ENCODE measurements around the gene SIPA1L2. TPM values are rescaled to one million over a fixed set of nuclear protein-coding genes. Genes with fewer than 3 reads are reported as not detected.

The SIPA1L2 gene
- total and polyA plus RNA-seq, 2 experiments from 2014 or later = 4.1 to 17.0 TPM

DNA sequence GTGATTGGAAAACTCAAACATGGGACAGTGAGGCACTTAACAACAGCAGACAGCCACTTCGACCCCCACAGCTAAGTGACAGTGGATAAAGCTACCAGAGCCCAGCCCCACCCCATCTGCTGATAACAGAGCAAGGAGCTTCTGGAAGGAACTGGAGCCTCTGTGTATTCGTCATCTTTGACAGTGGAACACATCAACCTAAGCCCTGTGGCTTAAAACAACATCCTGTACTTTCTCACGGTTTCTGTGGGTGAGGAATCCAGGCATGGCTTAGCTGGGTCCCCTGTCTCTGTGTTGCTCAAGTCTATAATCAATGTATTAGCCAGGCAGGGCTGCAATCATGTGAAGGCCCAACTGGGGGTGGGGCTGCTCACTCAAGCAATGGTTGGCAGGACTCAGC is 18.4 kb upstream of the SIPA1L2 start (continued):
- TF ChIP-seq ZNF462 (CRISPR knock-in tag; IDR thresholded peaks at IDR 0.05) (no peak), JUNB (IDR thresholded peaks at IDR 0.05; ENCODE audit: unreplicated experiment) (no peak), POLR2AphosphoS5 (IDR thresholded peaks at IDR 0.05; ENCODE audit: low read depth) (no peak), EZH2phosphoT487 (IDR thresholded peaks at IDR 0.05; ENCODE audit: unreplicated experiment) (no peak), CREB1 (CRISPR knock-in tag; IDR thresholded peaks at IDR 0.05; ENCODE audit: low read depth) (no peak), ZNF331 (CRISPR knock-in tag; IDR thresholded peaks at IDR 0.05; ENCODE audit: low read depth) (no peak), STAT1 (IDR thresholded peaks at IDR 0.05; ENCODE audit: unreplicated experiment) (no peak), ZNF114 (CRISPR knock-in tag; IDR thresholded peaks at IDR 0.05) (no peak)
- TF ChIP-seq, protein P1, sequence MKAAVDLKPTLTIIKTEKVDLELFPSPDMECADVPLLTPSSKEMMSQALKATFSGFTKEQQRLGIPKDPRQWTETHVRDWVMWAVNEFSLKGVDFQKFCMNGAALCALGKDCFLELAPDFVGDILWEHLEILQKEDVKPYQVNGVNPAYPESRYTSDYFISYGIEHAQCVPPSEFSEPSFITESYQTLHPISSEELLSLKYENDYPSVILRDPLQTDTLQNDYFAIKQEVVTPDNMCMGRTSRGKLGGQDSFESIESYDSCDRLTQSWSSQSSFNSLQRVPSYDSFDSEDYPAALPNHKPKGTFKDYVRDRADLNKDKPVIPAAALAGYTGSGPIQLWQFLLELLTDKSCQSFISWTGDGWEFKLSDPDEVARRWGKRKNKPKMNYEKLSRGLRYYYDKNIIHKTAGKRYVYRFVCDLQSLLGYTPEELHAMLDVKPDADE (IDR thresholded peaks at IDR 0.05) = no peak

GRCh38 chr1:232644209-232644608 is 14.3 kb upstream of the SIPA1L2 start:
- H3K4me1 Mint-ChIP-seq = no peaks in the 10 kb centered on the region
- no peak overlapping the region for H3K4me3 ChIP-seq
- no peak overlapping the region for H3K4me3 Mint-ChIP-seq
- no peaks in the 10 kb centered on the region for H3K9me3 Mint-ChIP-seq
- H3K27me3 ChIP-seq (ENCODE audit: insufficient read depth) = no peaks in the 10 kb centered on the region
- no peak for DNase-seq (ENCODE audit: low spot score)
- H2AFZ ChIP-seq = no peak overlapping the region
- no peaks in the 10 kb centered on the region for H3K27me3 Mint-ChIP-seq (ENCODE audit: insufficient read depth, low read depth, poor library complexity)
- no peaks in the 10 kb centered on the region for H3K4me1 ChIP-seq (ENCODE audit: insufficient read depth)
- H3K36me3 Mint-ChIP-seq (ENCODE audit: low read depth) = no peaks in the 10 kb centered on the region
- no peak overlapping the region for H3K4me2 ChIP-seq
- H3K27ac Mint-ChIP-seq = no peak overlapping the region
- H3K36me3 ChIP-seq (ENCODE audit: insufficient read depth) = no peaks in the 10 kb centered on the region
- H3F3A ChIP-seq (replicated peaks; ENCODE audit: low read depth) = no peaks in the 10 kb centered on the region
- H4K20me1 ChIP-seq (replicated peaks; ENCODE audit: insufficient read depth) = no peaks in the 10 kb centered on the region
- H3K27ac ChIP-seq (ENCODE audit: low read depth) = no peak overlapping the region
- ATAC-seq = no peak
- no peaks in the 10 kb centered on the region for H3K79me2 ChIP-seq (replicated peaks; ENCODE audit: insufficient read depth)
- H3K9me2 ChIP-seq (ENCODE audit: insufficient read depth) = no peaks in the 10 kb centered on the region; the same call in none of the 2 replicates
- no peak for TF ChIP-seq ZNF462 (CRISPR knock-in tag; IDR thresholded peaks at IDR 0.05)
- TF ChIP-seq ZNF114 (CRISPR knock-in tag; IDR thresholded peaks at IDR 0.05) = no peak
- no peak for TF ChIP-seq STAT1 (IDR thresholded peaks at IDR 0.05; ENCODE audit: unreplicated experiment)
- no peak for TF ChIP-seq JUNB (IDR thresholded peaks at IDR 0.05; ENCODE audit: unreplicated experiment)

All from GM23338 (cell line).